ENCODE results near the gene GZMM.
A peak's percentile ranks its signal among the peaks of the same experiment; 100 is the strongest.
"Not testable (repeated sequence)": the region's sequence is repeated elsewhere in the genome, so short reads cannot be mapped to it uniquely, and the experiment has no call there.

The GZMM gene

GRCh38 chr19:583968-584239 is 40.1 kb downstream of the GZMM start:
- no peak overlapping the region for H3K27ac Mint-ChIP-seq
- peaks cover 4% of the 10 kb centered on the region for H3K4me1 Mint-ChIP-seq
- ATAC-seq (ENCODE audit: low read depth): no peak
- H3K4me3 Mint-ChIP-seq: no peak overlapping the region
- peaks cover 6% of the 10 kb centered on the region for H3K36me3 Mint-ChIP-seq
- DNase-seq (ENCODE audit: low spot score in 2 of 2): no peak
- H3K9me3 Mint-ChIP-seq: no peaks in the 10 kb centered on the region
- H3K27me3 Mint-ChIP-seq: peaks cover 1% of the 10 kb centered on the region

DNA sequence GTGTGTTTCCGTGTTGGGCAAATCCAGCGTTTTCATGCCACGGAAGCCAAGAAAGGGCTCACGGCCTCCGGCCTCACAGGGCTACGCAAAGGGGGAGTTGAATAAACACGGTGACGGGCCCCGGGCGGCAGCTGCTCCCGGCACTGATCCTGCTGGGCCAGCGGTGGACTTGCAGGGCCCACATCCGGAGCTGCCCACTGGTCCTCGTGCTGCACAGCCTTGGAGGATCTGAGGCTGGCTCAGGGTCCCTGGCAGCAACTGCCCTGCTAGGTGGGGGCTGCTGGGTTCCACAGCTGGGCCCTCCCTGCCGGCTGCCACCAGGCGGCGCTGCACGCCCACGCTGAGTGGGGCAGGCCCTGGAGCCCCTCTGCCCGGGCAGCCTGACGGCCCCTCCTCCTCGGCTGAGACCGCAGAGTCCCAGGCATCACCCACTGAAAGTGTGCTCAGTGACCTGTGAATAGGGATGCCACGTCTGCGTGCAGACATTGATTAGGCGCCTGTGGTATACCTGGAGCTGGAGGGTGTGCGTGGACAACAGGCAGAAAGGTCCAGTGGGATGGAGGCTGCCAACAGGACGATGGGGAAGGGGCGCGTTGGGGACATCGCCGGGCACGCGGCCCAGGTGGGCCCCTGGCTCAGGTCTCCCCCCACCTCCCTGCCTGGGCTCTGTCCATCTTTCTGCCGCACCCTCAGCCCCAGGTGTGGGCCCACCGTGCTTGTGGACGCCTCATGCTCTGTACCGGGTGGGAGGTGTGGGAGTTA is 40.6 kb downstream of the GZMM start:
- DNase-seq (ENCODE audit: low spot score in 2 of 2) (peak; percentile 68 to 81), ATAC-seq (ENCODE audit: low read depth) (peak; percentile 77)
- H3K9me3 Mint-ChIP-seq: no peaks in the 10 kb centered on the region
- H3K27ac Mint-ChIP-seq: no peak overlapping the region
- H3K4me3 Mint-ChIP-seq: no peak overlapping the region
- H3K36me3 Mint-ChIP-seq: peaks cover 6% of the 10 kb centered on the region
- H3K4me1 Mint-ChIP-seq: peaks cover 4% of the 10 kb centered on the region
- peaks cover 1% of the 10 kb centered on the region for H3K27me3 Mint-ChIP-seq

DNA sequence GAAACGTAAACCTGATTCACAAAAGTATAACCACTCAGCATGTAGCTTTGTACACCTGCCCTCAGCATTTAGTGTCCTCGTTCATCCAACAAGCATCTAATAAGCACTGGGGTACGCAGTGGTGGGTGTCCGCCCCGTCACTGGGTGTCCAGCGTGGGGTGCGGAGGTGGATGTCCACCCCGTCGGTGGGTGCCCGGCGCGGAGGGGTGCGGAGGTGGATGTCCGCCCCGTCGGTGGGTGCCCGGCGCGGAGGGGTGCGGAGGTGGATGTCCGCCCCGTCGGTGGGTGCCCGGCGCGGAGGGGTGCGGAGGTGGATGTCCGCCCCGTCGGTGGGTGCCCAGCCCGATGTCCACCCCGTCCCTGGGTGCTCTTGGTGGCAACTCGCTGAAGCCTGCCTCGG is 41.3 kb downstream of the GZMM start:
- DNase-seq (ENCODE audit: low spot score in 2 of 2); H3K27ac Mint-ChIP-seq; H3K4me1 Mint-ChIP-seq; H3K27me3 Mint-ChIP-seq; H3K4me3 Mint-ChIP-seq; H3K36me3 Mint-ChIP-seq; ATAC-seq (ENCODE audit: low read depth); H3K9me3 Mint-ChIP-seq: not testable (repeated sequence)

- no peak for ATAC-seq (ENCODE audit: low read depth)
- peaks cover 1% of the 10 kb centered on the region for H3K27me3 Mint-ChIP-seq
- peaks cover 2% of the 10 kb centered on the region for H3K4me1 Mint-ChIP-seq
- no peak overlapping the region for H3K4me3 Mint-ChIP-seq
- DNase-seq (ENCODE audit: low spot score in 2 of 2): no peak
- H3K36me3 Mint-ChIP-seq: peaks cover 4% of the 10 kb centered on the region
- H3K27ac Mint-ChIP-seq: no peak overlapping the region
- H3K9me3 Mint-ChIP-seq: no peaks in the 10 kb centered on the region
These were observed 41.8 kb downstream of the GZMM start for GRCh38 chr19:585551-586110.

- peak; percentile 57 for ATAC-seq (ENCODE audit: low read depth)
- H3K36me3 Mint-ChIP-seq: peaks cover 2% of the 10 kb centered on the region
- H3K27ac Mint-ChIP-seq: peak overlapping the region; percentile 14
- peak overlapping the region; percentile 29 for H3K4me3 Mint-ChIP-seq
- peaks cover 2% of the 10 kb centered on the region for H3K4me1 Mint-ChIP-seq
- H3K9me3 Mint-ChIP-seq: no peaks in the 10 kb centered on the region
- peak; percentile 43 to 57 for DNase-seq (ENCODE audit: low spot score in 2 of 2)
- H3K27me3 Mint-ChIP-seq: peaks cover 6% of the 10 kb centered on the region
These were observed 44.4 kb downstream of the GZMM start for GRCh38 chr19:588093-588740.

DNA sequence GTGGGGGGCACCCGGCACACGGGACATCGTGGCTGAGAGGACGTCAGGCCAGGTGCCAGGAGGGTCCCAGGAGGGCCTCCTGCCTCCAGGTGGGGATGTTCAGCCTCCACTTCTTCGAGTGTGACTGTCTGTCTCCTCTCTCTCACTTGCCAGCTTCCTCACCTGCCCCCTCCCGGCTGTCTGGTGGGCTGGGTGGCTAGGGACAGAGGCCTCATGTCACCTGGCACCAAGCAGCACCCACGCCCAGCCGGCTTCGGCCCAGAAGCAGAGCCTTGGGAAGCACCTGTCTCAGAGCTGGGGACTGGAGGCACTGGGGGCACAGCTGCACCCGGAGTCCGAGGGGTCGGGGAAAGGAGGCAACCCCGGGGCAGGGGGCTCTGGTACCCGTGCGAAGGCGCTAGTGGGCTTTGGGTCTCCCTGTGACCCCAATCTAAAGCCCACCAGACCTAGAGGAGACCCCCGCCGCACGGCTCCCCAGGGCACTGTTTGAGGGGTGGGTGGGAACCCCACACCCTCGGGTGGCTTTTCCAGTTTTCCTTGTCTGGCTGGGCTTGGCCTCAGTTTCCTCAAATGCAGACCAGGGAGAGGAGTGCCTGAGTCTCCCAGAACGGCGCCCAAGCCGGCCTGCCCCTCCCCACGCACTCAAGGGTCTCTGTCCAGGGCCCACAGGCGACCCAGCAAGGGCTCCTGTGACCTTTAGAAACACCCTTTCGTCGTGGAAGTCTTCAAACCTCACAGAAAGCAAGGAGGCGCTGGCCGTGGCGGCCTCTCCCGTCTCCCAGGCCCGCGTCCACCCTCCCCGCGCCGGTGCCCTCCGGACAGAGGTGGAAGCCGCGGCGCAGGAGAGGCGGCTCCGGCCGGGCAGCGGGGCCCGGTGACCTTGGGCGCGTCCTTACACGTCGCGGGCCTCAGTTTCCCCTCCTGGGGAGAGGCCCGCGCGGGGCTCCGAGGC is 45.2 kb downstream of the GZMM start:
- H3K27ac Mint-ChIP-seq: peak overlapping the region; percentile 14
- no peaks in the 10 kb centered on the region for H3K9me3 Mint-ChIP-seq
- peak overlapping the region; percentile 41 for H3K4me3 Mint-ChIP-seq
- no peaks in the 10 kb centered on the region for H3K36me3 Mint-ChIP-seq
- peaks cover 4% of the 10 kb centered on the region for H3K27me3 Mint-ChIP-seq
- DNase-seq (ENCODE audit: low spot score in 2 of 2) (no peak), ATAC-seq (ENCODE audit: low read depth) (peak; percentile 27)
- peaks cover 2% of the 10 kb centered on the region for H3K4me1 Mint-ChIP-seq

DNA sequence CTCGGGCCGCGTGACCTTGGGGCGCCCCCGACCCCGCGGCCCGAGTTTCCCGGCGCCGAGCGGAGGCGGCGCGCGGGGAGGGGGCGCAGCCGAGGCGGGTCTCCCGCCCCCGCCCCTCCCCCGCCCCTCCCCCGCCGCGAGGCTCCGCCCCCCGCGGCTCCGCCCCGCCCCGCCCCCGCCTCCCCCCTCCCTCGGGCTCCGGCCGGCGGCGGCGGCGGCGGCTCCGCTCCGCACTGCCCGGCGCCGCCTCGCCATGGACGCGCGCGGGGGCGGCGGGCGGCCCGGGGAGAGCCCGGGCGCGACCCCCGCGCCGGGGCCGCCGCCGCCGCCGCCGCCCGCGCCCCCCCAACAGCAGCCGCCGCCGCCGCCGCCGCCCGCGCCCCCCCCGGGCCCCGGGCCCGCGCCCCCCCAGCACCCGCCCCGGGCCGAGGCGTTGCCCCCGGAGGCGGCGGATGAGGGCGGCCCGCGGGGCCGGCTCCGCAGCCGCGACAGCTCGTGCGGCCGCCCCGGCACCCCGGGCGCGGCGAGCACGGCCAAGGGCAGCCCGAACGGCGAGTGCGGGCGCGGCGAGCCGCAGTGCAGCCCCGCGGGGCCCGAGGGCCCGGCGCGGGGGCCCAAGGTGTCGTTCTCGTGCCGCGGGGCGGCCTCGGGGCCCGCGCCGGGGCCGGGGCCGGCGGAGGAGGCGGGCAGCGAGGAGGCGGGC is 46.0 kb downstream of the GZMM start, which contains the start of gene HCN2:
Gene HCN2, plus strand, starts transcription at position 189 of the 703 bp plus-strand sequence. Its CDS starts 65 bp downstream, at position 254.
- H3K27me3 Mint-ChIP-seq: peaks cover 4% of the 10 kb centered on the region
- H3K36me3 Mint-ChIP-seq: no peaks in the 10 kb centered on the region
- DNase-seq (ENCODE audit: low spot score in 2 of 2): no peak
- no peak for ATAC-seq (ENCODE audit: low read depth)
- H3K27ac Mint-ChIP-seq: peak within 1 kb of the TSS; percentile 14
- no peaks in the 10 kb centered on the region for H3K9me3 Mint-ChIP-seq
- peaks cover 2% of the 10 kb centered on the region for H3K4me1 Mint-ChIP-seq
- H3K4me3 Mint-ChIP-seq: peak within 1 kb of the TSS; percentile 43

- DNase-seq (ENCODE audit: low spot score in 2 of 2) (no peak), ATAC-seq (ENCODE audit: low read depth) (peak; percentile 16)
- peak overlapping the region; percentile 43 for H3K4me3 Mint-ChIP-seq
- no peaks in the 10 kb centered on the region for H3K36me3 Mint-ChIP-seq
- H3K9me3 Mint-ChIP-seq: no peaks in the 10 kb centered on the region
- no peak overlapping the region for H3K27ac Mint-ChIP-seq
- peaks cover 4% of the 10 kb centered on the region for H3K27me3 Mint-ChIP-seq
- H3K4me1 Mint-ChIP-seq: peaks cover 2% of the 10 kb centered on the region
These were observed 46.5 kb downstream of the GZMM start for GRCh38 chr19:590396-590745.

DNA sequence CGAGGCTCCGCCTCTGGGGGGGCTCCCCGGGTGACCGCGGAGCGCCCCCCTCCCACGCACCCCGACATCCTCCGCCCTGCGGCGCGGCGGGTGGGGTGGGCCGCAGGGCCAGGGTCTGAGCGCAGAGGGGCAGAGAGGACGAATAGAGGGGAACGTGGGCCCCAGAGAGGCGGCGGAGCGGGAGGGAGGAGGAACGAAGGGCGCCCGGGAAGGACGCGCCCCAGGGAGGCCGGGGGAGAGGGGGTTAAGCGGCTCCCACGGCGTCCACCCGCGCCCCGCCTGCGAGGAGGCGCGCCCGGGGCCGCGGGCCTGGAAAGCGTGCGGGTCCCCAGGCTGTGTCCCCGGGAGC is 46.9 kb downstream of the GZMM start:
- H3K27me3 Mint-ChIP-seq: peaks cover 4% of the 10 kb centered on the region
- no peak for ATAC-seq (ENCODE audit: low read depth)
- H3K36me3 Mint-ChIP-seq: no peaks in the 10 kb centered on the region
- H3K9me3 Mint-ChIP-seq: no peaks in the 10 kb centered on the region
- DNase-seq (ENCODE audit: low spot score in 2 of 2): no peak
- peaks cover 2% of the 10 kb centered on the region for H3K4me1 Mint-ChIP-seq
- no peak overlapping the region for H3K27ac Mint-ChIP-seq
- no peak overlapping the region for H3K4me3 Mint-ChIP-seq

GRCh38 chr19:591099-591958 is 47.5 kb downstream of the GZMM start:
- H3K27me3 Mint-ChIP-seq: peaks cover 4% of the 10 kb centered on the region
- H3K36me3 Mint-ChIP-seq: no peaks in the 10 kb centered on the region
- no peak overlapping the region for H3K27ac Mint-ChIP-seq
- H3K4me3 Mint-ChIP-seq: no peak overlapping the region
- no peak for DNase-seq (ENCODE audit: low spot score in 2 of 2)
- peaks cover 2% of the 10 kb centered on the region for H3K4me1 Mint-ChIP-seq
- no peaks in the 10 kb centered on the region for H3K9me3 Mint-ChIP-seq
- no peak for ATAC-seq (ENCODE audit: low read depth)

DNA sequence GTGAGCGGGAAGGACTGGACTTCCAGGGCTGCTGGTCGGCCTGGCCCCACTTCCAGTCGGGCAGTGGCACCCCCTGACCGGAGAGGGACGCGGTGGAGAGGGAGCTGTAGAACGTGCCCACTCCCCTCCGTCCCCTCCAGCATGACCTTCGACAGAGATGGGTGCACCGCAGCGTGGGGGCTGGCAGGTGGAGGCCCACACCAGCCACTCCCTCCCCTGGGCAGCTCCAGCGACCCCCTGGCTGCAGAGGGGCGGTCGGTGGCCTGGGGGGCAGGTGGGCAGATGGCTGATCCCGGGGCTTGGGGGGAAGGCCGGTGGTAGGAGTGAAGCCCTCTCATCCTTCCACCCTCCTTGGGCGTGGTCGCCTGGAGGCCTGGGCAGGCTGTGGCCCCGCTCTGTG is 48.2 kb downstream of the GZMM start:
- Mint-ChIP-seq H3K9me3 (no peaks in the 10 kb centered on the region), H3K4me3 (no peak overlapping the region), H3K27ac (no peak overlapping the region), H3K27me3 (peaks cover 4% of the 10 kb centered on the region), H3K4me1 (peaks cover 2% of the 10 kb centered on the region), H3K36me3 (no peaks in the 10 kb centered on the region)
- DNase-seq (ENCODE audit: low spot score in 2 of 2) (no peak), ATAC-seq (ENCODE audit: low read depth) (no peak)

DNA sequence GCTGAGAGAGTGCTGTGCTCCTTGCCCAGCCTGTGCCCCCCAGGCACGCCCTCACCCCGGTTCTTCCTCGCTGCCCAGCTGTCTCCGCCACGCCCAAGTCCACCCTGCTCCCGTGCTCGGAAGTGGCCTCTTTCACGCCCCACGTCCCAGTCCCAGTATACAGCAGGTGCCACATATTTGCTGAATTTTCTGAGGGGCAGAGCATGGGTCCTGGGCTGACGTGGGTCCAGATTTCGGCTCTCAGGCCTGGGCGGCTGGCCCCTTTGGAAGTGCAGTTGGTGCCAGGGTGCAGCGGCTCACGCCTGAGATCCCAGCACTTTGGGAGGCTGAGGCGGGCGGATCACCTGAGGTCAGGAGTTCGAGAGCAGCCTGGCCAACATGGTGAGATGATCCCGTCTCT is 49.2 kb downstream of the GZMM start:
- DNase-seq (ENCODE audit: low spot score in 2 of 2) (no peak), ATAC-seq (ENCODE audit: low read depth) (no peak)
- Mint-ChIP-seq H3K9me3 (no peaks in the 10 kb centered on the region), H3K27me3 (peaks cover 4% of the 10 kb centered on the region), H3K4me3 (no peak overlapping the region), H3K36me3 (no peaks in the 10 kb centered on the region), H3K4me1 (peaks cover 2% of the 10 kb centered on the region), H3K27ac (no peak overlapping the region)

DNA sequence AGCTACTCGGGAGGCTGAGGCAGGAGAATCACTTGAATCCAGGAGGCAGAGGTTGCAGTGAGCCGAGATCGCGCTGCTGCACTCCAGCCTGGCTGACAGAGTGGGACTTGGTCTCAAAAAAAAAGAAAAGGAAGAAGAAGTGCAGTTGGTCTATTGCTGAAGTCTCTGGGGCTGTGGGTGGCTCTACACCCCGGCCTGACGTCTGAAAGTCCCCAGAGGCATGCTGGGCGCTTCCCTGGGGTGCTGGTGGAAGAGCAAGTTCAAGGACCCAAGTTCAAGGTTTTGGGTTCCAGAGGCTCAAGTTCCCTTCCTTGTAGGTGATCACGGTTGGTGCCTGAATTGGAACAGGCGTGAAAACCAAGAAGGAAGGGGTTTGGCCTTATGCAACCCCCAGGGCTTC is 49.7 kb downstream of the GZMM start:
- Mint-ChIP-seq H3K36me3 (no peaks in the 10 kb centered on the region), H3K4me1 (peaks cover 2% of the 10 kb centered on the region), H3K27me3 (peaks cover 4% of the 10 kb centered on the region), H3K4me3 (no peak overlapping the region), H3K27ac (no peak overlapping the region), H3K9me3 (no peaks in the 10 kb centered on the region)
- DNase-seq (ENCODE audit: low spot score in 2 of 2): no peak
- peak; percentile 36 for ATAC-seq (ENCODE audit: low read depth)
